Parathyroid adenoma (tissue), 2 donors: ENCODE measurements around the gene PLCL2.

Source experiments
- H2AFZ ChIP-seq: fragments of 300-600 bp; sonication (generic); one replicate; pipeline ENCODE4 v1.7.0; 2017; ENCODE audit warnings: antibody characterized with exemption, mild to moderate bottlenecking
- H3K27ac ChIP-seq: fragments of 300-600 bp; sonication (generic); one replicate; pipeline ENCODE4 v1.7.0; 2017
- H3K27me3 ChIP-seq: fragments of 300-600 bp; sonication (generic); one replicate; pipeline ENCODE4 v1.7.0; 2017; ENCODE audit warnings: low read length; ENCODE audit not compliant: control insufficient read depth, insufficient read depth
- H3K36me3 ChIP-seq: fragments of 300-600 bp; sonication (generic); one replicate; pipeline ENCODE4 v1.7.0; 2017; ENCODE audit warnings: low read length; ENCODE audit not compliant: control insufficient read depth, insufficient read depth
- H3K4me1 ChIP-seq: fragments of 300-600 bp; sonication (generic); one replicate; pipeline ENCODE4 v1.7.0; 2017; ENCODE audit warnings: control low read depth
- H3K4me2 ChIP-seq: fragments of 300-600 bp; sonication (generic); one replicate; pipeline ENCODE4 v1.7.0; 2017; ENCODE audit warnings: low read length
- H3K4me3 ChIP-seq: fragments of 300-600 bp; sonication (generic); one replicate; pipeline ENCODE4 v1.7.0; 2017; ENCODE audit warnings: low read depth, low read length
- H3K79me2 ChIP-seq: fragments of 300-600 bp; sonication (generic); one replicate; pipeline ENCODE4 v1.7.0; 2017; ENCODE audit warnings: control low read depth
- H3K9ac ChIP-seq: fragments of 300-600 bp; sonication (generic); one replicate; pipeline ENCODE4 v1.7.0; 2017; ENCODE audit warnings: mild to moderate bottlenecking
- H3K9me3 ChIP-seq: fragments of 300-600 bp; sonication (generic); one replicate; pipeline ENCODE4 v1.7.0; 2017; ENCODE audit warnings: low read length; ENCODE audit not compliant: control insufficient read depth
- CTCF ChIP-seq: fragments of 300-600 bp; sonication (generic); IDR thresholded peaks from one replicate; pipeline ENCODE4 v1.7.0; 2017; ENCODE audit warnings: antibody characterized with exemption, mild to moderate bottlenecking
- donor health status: primary hyperparathyroidism.

PLCL2 gene

GRCh38 chr3:17087509-17087908 lies 202.8 kb downstream of the PLCL2 start:
- Histone ChIP-seq H3K9me3 (no peaks in the 10 kb centered on the region), H3K79me2 (no peaks in the 10 kb centered on the region), H3K27ac (no peak overlapping the region), H3K4me1 (no peaks in the 10 kb centered on the region), H2AFZ (no peak overlapping the region), H3K9ac (no peak overlapping the region), H3K4me3 (no peak overlapping the region), H3K4me2 (no peak overlapping the region), H3K36me3 (no peaks in the 10 kb centered on the region), H3K27me3 (no peaks in the 10 kb centered on the region)
- TF ChIP-seq CTCF, result no peak

GRCh38 chr3:17088017-17088416 lies 203.3 kb downstream of the PLCL2 start:
- H3K4me1 ChIP-seq, result no peaks in the 10 kb centered on the region
- no peaks in the 10 kb centered on the region for H3K27me3 ChIP-seq
- H2AFZ ChIP-seq, result no peak overlapping the region
- H3K9me3 ChIP-seq, result no peaks in the 10 kb centered on the region
- H3K4me3 ChIP-seq, result no peak overlapping the region
- no peaks in the 10 kb centered on the region for H3K79me2 ChIP-seq
- H3K4me2 ChIP-seq, result no peak overlapping the region
- H3K36me3 ChIP-seq, result no peaks in the 10 kb centered on the region
- H3K27ac ChIP-seq, result no peak overlapping the region
- no peak for TF ChIP-seq CTCF
- no peak overlapping the region for H3K9ac ChIP-seq

GRCh38 chr3:17088602-17089313 lies 204.0 kb downstream of the PLCL2 start:
- H3K27ac ChIP-seq, result no peak overlapping the region
- no peak overlapping the region for H3K9ac ChIP-seq
- H3K27me3 ChIP-seq, result no peaks in the 10 kb centered on the region
- no peak overlapping the region for H2AFZ ChIP-seq
- no peaks in the 10 kb centered on the region for H3K79me2 ChIP-seq
- no peak overlapping the region for H3K4me3 ChIP-seq
- no peak overlapping the region for H3K4me2 ChIP-seq
- no peak for TF ChIP-seq CTCF
- no peaks in the 10 kb centered on the region for H3K36me3 ChIP-seq
- H3K4me1 ChIP-seq, result no peaks in the 10 kb centered on the region
- H3K9me3 ChIP-seq, result no peaks in the 10 kb centered on the region

- Histone ChIP-seq H2AFZ (no peak overlapping the region), H3K36me3 (no peaks in the 10 kb centered on the region), H3K4me3 (no peak overlapping the region), H3K27me3 (no peaks in the 10 kb centered on the region), H3K27ac (no peak overlapping the region), H3K4me2 (no peak overlapping the region), H3K79me2 (no peaks in the 10 kb centered on the region), H3K9ac (no peak overlapping the region), H3K9me3 (no peaks in the 10 kb centered on the region), H3K4me1 (no peaks in the 10 kb centered on the region)
- no peak for TF ChIP-seq CTCF
Measured at GRCh38 chr3:17089314-17089700, 204.6 kb downstream of the PLCL2 start.
